Ovary (tissue), 9 donors: ENCODE data around the gene PRLR. TPM values are rescaled to one million over a fixed set of nuclear protein-coding genes. Genes with fewer than 3 reads are reported as not detected.

ENCODE experiments used
- DNase-seq, 5 donors: peaks; one replicate each; pipeline ENCODE4 v3.0.0-alpha.2; 2019 to 2020
- H3K27ac ChIP-seq, 2 donors: fragments of 200-600 bp; one replicate each; pipeline versions ENCODE4 v1.5.1 to v1.8.0; 2019 to 2022
- H3K27me3 ChIP-seq: fragments of 200-600 bp; one replicate; pipeline ENCODE4 v1.8.0; 2022
- H3K36me3 ChIP-seq: fragments of 200-600 bp; sonication (generic); one replicate; pipeline ENCODE4 v1.5.1; 2019
- H3K4me1 ChIP-seq: one replicate; pipeline ENCODE4 v1.8.1; 2013; ENCODE audit warnings: mild to moderate bottlenecking, moderate library complexity; ENCODE audit not compliant: insufficient read depth
- H3K4me3 ChIP-seq: fragments of 200-600 bp; sonication (generic); one replicate; pipeline ENCODE4 v1.5.1; 2017
- H3K9me3 ChIP-seq, 2 donors: fragments of 200-600 bp in 1 of 2; sonication (generic) in 1 of 2; one replicate each; pipeline versions ENCODE4 v1.5.1 to v1.8.1; 2013 to 2019; ENCODE audit warnings: mild to moderate bottlenecking in 1 of 2, moderate library complexity in 1 of 2
- CTCF ChIP-seq, 3 donors: fragments of 450-650 bp in 2 of 3; fragments of 200-600 bp in 1 of 3; IDR thresholded peaks; one replicate each; pipeline versions ENCODE4 v1.5.1 to v1.8.0; 2016 to 2022; ENCODE audit warnings: antibody characterized with exemption in 3 of 3, mild to moderate bottlenecking in 1 of 3
- EP300 ChIP-seq: sonication (generic); formaldehyde crosslinking; IDR thresholded peaks from one replicate; pipeline ENCODE4 v1.6.1; 2017; ENCODE audit warnings: antibody characterized with exemption
- POLR2A ChIP-seq: fragments of 450-650 bp; IDR thresholded peaks from one replicate; pipeline ENCODE4 v1.6.1; 2017; ENCODE audit warnings: antibody characterized with exemption, mild to moderate bottlenecking, moderate library complexity
- WGBS, 3 donors: extraction: QIAGEN DNeasy Blood & Tissue Kit in 1 of 3; methylation state at CpG; one replicate each; pipeline versions ENCODE4 v1.1.5 to v1.1.7; 2013 to 2017; 5-methylcytosine and 5-hydroxymethylcytosine counted together
- intact Hi-C, 4 donors: fragments of 100-400 bp; cut with DNase I; formaldehyde crosslinking; loops; one replicate each; pipeline versions ENCODE4 v1.11.0 to v1.15.1; 2022 to 2023
- polyA plus RNA-seq, 2 donors: library from polyadenylated mRNA; stranded (reverse); fragments of 200-250 nt in 1 of 2; fragments of 350-450 nt in 1 of 2; fragmentation: Illumina TruSeq in 1 of 2; extraction: RNeasy Lipid Tissue Mini Kit (QIAGEN cat#74804) in 1 of 2; gene quantifications; one replicate each; pipeline ENCODE4 v1.2.3, GENCODE V29; 2013 to 2014
- total RNA-seq, 7 donors: library from RNA; depleted of rRNA in 2 of 7; stranded (reverse); fragments of >200 nt in 2 of 7; fragmentation: NEBNext Ultra II Directional in 3 of 7; extraction: Animal tissue kit (Norgen Biotek cat#: 25700) in 3 of 7; gene quantifications; one replicate each; pipeline versions ENCODE4 v1.1.0 to v1.2.4, GENCODE V29; 2016 to 2023
- donor health status: DM: no; HTN: no; CAD: no; lungs with moderate emphysema.
- donor health status: DM: no; HTN: no; CAD: no.
- donor health status: Bipolar disorder and iron deficiency.
- donor health status: DM: yes; HTN: yes; CAD: no.
- donor health status: DM: no; HTN: no; CAD: no.
- donor health status: DM: yes; HTN: yes; CAD: no.

The PRLR gene
- total and polyA plus RNA-seq, 9 donors, result 1.8 to 24.5 (median 8.1) TPM

GRCh38 chr5:35138232-35138631 is 92.1 kb downstream of the PRLR start:
- intact Hi-C loops, result no loop called here
- no peak for DNase-seq
- no peaks in the 10 kb centered on the region for H3K36me3 ChIP-seq
- 71 to 78% (median 77%) methylated on average over 1 of the region's 1 CpG for WGBS, 3 donors
- no peak overlapping the region for H3K4me3 ChIP-seq
- peaks cover 2% of the 10 kb centered on the region for H3K4me1 ChIP-seq
- H3K27ac ChIP-seq, result no peak overlapping the region
- H3K9me3 ChIP-seq, result no peaks in the 10 kb centered on the region
- TF ChIP-seq CTCF (IDR thresholded peaks at IDR 0.05) (no peak), POLR2A (no peak), EP300 (no peak)
- no peaks in the 10 kb centered on the region for H3K27me3 ChIP-seq

DNA sequence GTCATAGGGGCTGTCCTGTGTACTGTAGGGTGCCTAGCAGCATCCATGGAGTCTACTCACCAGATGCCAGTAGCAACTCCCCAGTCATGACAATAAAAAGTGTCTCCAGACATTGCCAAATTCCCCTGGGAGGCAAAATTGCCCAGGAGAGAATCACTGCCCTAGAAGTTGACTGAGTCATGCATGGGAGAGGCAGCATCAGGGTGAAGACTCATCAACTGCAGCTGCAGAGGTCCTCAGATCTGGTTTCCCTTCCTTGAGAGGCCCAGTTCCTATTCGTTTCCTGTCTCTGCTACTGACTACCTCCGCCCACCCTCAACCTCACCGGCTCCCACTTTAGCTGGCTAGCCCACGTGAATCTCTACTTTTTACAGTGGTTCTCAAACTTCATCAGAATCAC is 93.9 kb downstream of the PRLR start:
- TF ChIP-seq CTCF (IDR thresholded peaks at IDR 0.05) (no peak), EP300 (no peak), POLR2A (no peak)
- intact Hi-C loops, result no loop called here

DNA sequence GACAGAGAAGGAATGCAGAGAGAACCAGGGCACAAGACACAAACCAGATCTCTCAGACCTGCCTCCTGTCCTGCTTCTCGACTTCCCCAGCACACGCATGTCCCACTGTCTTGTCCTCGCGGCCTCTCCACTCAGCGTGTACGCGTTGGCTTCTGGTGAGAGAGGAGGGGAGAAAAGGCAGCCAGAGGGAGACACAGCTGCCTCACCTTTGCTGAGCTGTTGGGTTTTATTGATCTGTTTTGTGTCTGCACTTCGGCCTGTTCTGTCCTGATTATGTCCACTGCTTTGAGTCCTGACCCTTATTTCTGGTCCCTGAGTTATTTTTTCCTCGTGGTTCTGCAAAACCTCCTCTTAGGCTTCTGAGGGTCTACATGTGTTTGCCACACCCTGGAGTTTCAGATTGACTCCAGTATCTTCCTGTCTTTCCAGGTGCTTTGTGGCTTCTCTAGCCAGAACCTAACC is 95.0 kb downstream of the PRLR start:
- WGBS, 3 donors, result 87 to 91% (median 89%) methylated on average over 9 of the region's 9 CpGs
- TF ChIP-seq CTCF (IDR thresholded peaks at IDR 0.05), result no peak
- no peak for TF ChIP-seq POLR2A
- TF ChIP-seq EP300, result no peak
- Histone ChIP-seq H3K36me3 (no peaks in the 10 kb centered on the region), H3K27ac (no peak overlapping the region), H3K27me3 (no peaks in the 10 kb centered on the region), H3K9me3 (no peaks in the 10 kb centered on the region), H3K4me3 (no peak overlapping the region), H3K4me1 (peaks cover 2% of the 10 kb centered on the region)
- no peak for DNase-seq
- intact Hi-C loops, result no loop called here

More for the DNA sequence above, 93.9 kb downstream of the PRLR start:
- H3K27me3 ChIP-seq, result no peaks in the 10 kb centered on the region
- no peaks in the 10 kb centered on the region for H3K36me3 ChIP-seq
- no peak overlapping the region for H3K4me3 ChIP-seq
- WGBS, 3 donors, result 80 to 83% (median 82%) methylated on average over 4 of the region's 4 CpGs
- peaks cover 2% of the 10 kb centered on the region for H3K4me1 ChIP-seq
- no peak overlapping the region for H3K27ac ChIP-seq
- no peak for DNase-seq
- H3K9me3 ChIP-seq, result no peaks in the 10 kb centered on the region

- no peaks in the 10 kb centered on the region for H3K9me3 ChIP-seq
- no peak for TF ChIP-seq CTCF (IDR thresholded peaks at IDR 0.05)
- no peak for TF ChIP-seq EP300
- no peak for TF ChIP-seq POLR2A
- intact Hi-C loops, result no loop called here
- no peaks in the 10 kb centered on the region for H3K36me3 ChIP-seq
- H3K4me3 ChIP-seq, result no peak overlapping the region
- WGBS, 3 donors, result 75 to 85% (median 83%) methylated on average over 9 of the region's 9 CpGs
- DNase-seq, result no peak
- H3K27ac ChIP-seq, result no peak overlapping the region
- H3K27me3 ChIP-seq, result no peaks in the 10 kb centered on the region
- peaks cover 2% of the 10 kb centered on the region for H3K4me1 ChIP-seq
These were observed 95.8 kb downstream of the PRLR start for GRCh38 chr5:35134278-35135030.
